ENCODE data around the gene NTN4.

DNA sequence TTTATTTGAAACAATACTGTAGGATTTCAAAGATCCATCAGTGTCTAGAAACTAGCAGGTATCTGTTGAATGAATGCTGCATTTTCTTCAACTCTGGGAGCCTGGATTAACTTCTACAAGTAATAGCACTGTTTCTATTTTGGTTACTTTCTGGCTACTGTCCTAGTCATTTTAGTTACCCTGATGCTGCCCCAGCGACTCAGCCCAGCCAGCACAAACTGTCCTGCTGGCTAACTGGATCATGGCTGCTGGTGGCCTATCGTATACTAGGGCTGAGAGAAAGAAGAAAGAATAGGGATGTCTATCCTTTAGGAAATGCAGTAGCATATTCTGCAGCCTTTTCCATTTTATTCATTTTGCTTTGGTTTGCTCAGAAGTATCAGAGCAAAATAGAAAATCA, 53.9 kb downstream of the NTN4 start:
- TF ChIP-seq, protein P1, sequence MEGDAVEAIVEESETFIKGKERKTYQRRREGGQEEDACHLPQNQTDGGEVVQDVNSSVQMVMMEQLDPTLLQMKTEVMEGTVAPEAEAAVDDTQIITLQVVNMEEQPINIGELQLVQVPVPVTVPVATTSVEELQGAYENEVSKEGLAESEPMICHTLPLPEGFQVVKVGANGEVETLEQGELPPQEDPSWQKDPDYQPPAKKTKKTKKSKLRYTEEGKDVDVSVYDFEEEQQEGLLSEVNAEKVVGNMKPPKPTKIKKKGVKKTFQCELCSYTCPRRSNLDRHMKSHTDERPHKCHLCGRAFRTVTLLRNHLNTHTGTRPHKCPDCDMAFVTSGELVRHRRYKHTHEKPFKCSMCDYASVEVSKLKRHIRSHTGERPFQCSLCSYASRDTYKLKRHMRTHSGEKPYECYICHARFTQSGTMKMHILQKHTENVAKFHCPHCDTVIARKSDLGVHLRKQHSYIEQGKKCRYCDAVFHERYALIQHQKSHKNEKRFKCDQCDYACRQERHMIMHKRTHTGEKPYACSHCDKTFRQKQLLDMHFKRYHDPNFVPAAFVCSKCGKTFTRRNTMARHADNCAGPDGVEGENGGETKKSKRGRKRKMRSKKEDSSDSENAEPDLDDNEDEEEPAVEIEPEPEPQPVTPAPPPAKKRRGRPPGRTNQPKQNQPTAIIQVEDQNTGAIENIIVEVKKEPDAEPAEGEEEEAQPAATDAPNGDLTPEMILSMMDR (IDR thresholded peaks at IDR 0.05): no peak
- TF ChIP-seq POLR2AphosphoS5 (IDR thresholded peaks at IDR 0.05) (no peak), POLR2A (IDR thresholded peaks at IDR 0.05) (no peak)
